Measurements from ENCODE around the gene ARL14.

DNA sequence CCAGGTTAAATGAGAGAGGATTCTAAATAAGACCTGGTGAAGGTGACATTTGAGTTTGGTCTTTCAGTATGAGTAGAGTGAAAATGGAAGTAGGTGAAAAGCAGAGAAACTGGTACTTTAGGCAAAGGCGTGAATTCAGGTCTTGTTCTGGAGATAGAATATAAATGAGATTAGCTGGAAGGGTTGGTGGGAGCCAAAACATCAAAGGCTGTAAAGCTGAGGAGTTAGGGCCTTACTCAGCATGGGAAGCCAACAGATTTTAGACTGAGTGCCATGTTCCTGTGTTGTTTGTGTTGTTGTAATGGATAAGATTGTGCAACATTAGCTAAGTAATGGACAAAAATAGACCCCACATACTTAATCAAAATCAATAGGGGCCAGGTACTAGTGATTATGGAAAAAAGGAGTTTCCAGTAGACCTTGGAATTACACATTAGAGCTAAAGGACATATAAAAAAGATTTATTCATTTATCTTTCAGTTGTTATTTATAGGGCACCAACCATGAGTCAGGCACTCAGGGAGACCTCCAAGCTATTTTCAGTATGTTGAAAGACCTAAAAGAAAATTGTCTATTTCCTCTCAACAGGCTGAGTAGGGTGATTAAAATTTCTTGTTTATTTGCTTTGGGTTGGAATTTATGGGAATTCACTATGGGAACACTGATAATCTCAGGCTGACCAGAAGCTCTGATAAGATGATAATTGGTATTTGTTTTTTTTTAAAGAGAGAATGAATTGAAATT is 20.8 kb downstream of the ARL14 start:
- TF ChIP-seq, protein P1, sequence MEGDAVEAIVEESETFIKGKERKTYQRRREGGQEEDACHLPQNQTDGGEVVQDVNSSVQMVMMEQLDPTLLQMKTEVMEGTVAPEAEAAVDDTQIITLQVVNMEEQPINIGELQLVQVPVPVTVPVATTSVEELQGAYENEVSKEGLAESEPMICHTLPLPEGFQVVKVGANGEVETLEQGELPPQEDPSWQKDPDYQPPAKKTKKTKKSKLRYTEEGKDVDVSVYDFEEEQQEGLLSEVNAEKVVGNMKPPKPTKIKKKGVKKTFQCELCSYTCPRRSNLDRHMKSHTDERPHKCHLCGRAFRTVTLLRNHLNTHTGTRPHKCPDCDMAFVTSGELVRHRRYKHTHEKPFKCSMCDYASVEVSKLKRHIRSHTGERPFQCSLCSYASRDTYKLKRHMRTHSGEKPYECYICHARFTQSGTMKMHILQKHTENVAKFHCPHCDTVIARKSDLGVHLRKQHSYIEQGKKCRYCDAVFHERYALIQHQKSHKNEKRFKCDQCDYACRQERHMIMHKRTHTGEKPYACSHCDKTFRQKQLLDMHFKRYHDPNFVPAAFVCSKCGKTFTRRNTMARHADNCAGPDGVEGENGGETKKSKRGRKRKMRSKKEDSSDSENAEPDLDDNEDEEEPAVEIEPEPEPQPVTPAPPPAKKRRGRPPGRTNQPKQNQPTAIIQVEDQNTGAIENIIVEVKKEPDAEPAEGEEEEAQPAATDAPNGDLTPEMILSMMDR (IDR thresholded peaks at IDR 0.05): no peak
- no peak for TF ChIP-seq POLR2A (IDR thresholded peaks at IDR 0.05)

Data from tibial nerve (tissue), 3 donors.